Sigmoid colon (tissue), 4 donors: ENCODE data around the gene DENND4A.

Experiments
- CTCF ChIP-seq, 4 experiments: fragments of 450-650 bp in 3 of 4; fragments of 200-600 bp in 1 of 4; IDR thresholded peaks; one replicate each; pipeline ENCODE4 v1.5.1; 2016 to 2019; ENCODE audit warnings: antibody characterized with exemption in 4 of 4, mild to moderate bottlenecking in 3 of 4, moderate library complexity in 2 of 4
- EP300 ChIP-seq, 4 donors: sonication (generic); formaldehyde crosslinking; IDR thresholded peaks; one replicate each; pipeline ENCODE4 v1.6.1; 2017; ENCODE audit warnings: antibody characterized with exemption in 4 of 4
- POLR2A ChIP-seq, 2 donors: fragments of 450-650 bp; IDR thresholded peaks; one replicate each; pipeline ENCODE4 v1.6.1; 2016; ENCODE audit warnings: antibody characterized with exemption in 2 of 2, mild to moderate bottlenecking in 2 of 2, moderate library complexity in 2 of 2
- POLR2AphosphoS5 ChIP-seq, 4 donors: sonication (generic); formaldehyde crosslinking; IDR thresholded peaks; one replicate each; pipeline ENCODE4 v1.6.1; 2017; ENCODE audit warnings: antibody characterized with exemption in 4 of 4

GRCh38 chr15:65660927-65661326 is 131.2 kb downstream of the DENND4A start:
- TF ChIP-seq POLR2AphosphoS5 (IDR thresholded peaks at IDR 0.05) = no peak
- no peak for TF ChIP-seq CTCF (IDR thresholded peaks at IDR 0.05)
- no peak for TF ChIP-seq EP300 (IDR thresholded peaks at IDR 0.05)
- TF ChIP-seq POLR2A (IDR thresholded peaks at IDR 0.05) = no peak
